Heart left ventricle (tissue), 16 donors: Measurements from ENCODE around the gene SNRPA. TPM values are rescaled to one million over a fixed set of nuclear protein-coding genes. Genes with fewer than 3 reads are reported as not detected.

Experiments used
- ATAC-seq, 4 donors: fragments of 200-7000 bp; cut with Tn5 transposase; one replicate each; pipeline ENCODE4 v1.9.1; 2020 to 2022; ENCODE audit warnings: moderate library complexity in 4 of 4, mild to moderate bottlenecking in 3 of 4, moderate number of reproducible peaks in 1 of 4
- DNase-seq, 5 donors: peaks; one replicate each; pipeline ENCODE4 v3.0.0-alpha.2; 2020
- H3K27ac ChIP-seq, 12 donors: fragments of 200-600 bp; sonication (generic) in 4 of 12; one replicate each; pipeline versions ENCODE4 v1.5.0 to v1.8.0; 2016 to 2022; ENCODE audit warnings: mild to moderate bottlenecking in 2 of 12
- H3K27me3 ChIP-seq, 9 donors: fragments of 200-600 bp; sonication (generic) in 2 of 9; one replicate each; pipeline versions ENCODE4 v1.5.1 to v1.8.0; 2016 to 2022; ENCODE audit warnings: mild to moderate bottlenecking in 3 of 9
- H3K36me3 ChIP-seq, 9 donors: fragments of 200-600 bp; sonication (generic) in 2 of 9; one replicate each; pipeline versions ENCODE4 v1.5.0 to v1.8.0; 2018 to 2022; ENCODE audit warnings: mild to moderate bottlenecking in 2 of 9
- H3K4me1 ChIP-seq, 12 donors: fragments of 200-600 bp; sonication (generic) in 4 of 12; one replicate each; pipeline versions ENCODE4 v1.5.0 to v1.8.0; 2016 to 2022; ENCODE audit warnings: mild to moderate bottlenecking in 3 of 12
- H3K4me3 ChIP-seq, 12 donors: fragments of 200-600 bp; sonication (generic) in 4 of 12; one replicate each; pipeline versions ENCODE4 v1.5.0 to v1.8.0; 2017 to 2022; ENCODE audit warnings: mild to moderate bottlenecking in 9 of 12, moderate library complexity in 4 of 12
- H3K9me3 ChIP-seq, 12 donors: fragments of 200-600 bp; sonication (generic) in 4 of 12; one replicate each; pipeline versions ENCODE4 v1.5.0 to v1.8.0; 2016 to 2022; ENCODE audit warnings: mild to moderate bottlenecking in 1 of 12
- CTCF ChIP-seq, 12 donors: fragments of 200-600 bp; sonication (generic) in 4 of 12; IDR thresholded peaks; one replicate each; pipeline versions ENCODE4 v1.5.0 to v1.8.0; 2018 to 2022; ENCODE audit warnings: antibody characterized with exemption in 12 of 12, mild to moderate bottlenecking in 5 of 12
- POLR2A ChIP-seq, 2 donors: fragments of 450-650 bp; IDR thresholded peaks; one replicate each; pipeline ENCODE4 v1.6.1; 2017; ENCODE audit warnings: antibody characterized with exemption in 2 of 2, mild to moderate bottlenecking in 2 of 2, moderate library complexity in 2 of 2
- whole genome bisulfite sequencing, 4 donors: extraction: QIAGEN DNeasy Blood & Tissue Kit in 2 of 4; methylation state at CpG; one replicate each; pipeline versions ENCODE4 v1.1.5 to v1.1.7; 2013 to 2018; 5-methylcytosine and 5-hydroxymethylcytosine counted together
- intact Hi-C, 10 donors: fragments of 100-400 bp; cut with DNase I; formaldehyde crosslinking; loops; one replicate each; pipeline versions ENCODE4 v1.11.1 to v1.14.2; 2022
- polyA plus RNA-seq, 2 donors: library from polyadenylated mRNA; stranded (reverse); fragments of 200-250 nt; gene quantifications; one replicate each; pipeline ENCODE4 v1.2.3, GENCODE V29; 2013
- total RNA-seq, 9 donors: library from RNA; depleted of rRNA in 2 of 9; stranded (reverse); fragments of >200 nt in 2 of 9; fragmentation: NEBNext Ultra II Directional in 3 of 9; extraction: Animal tissue kit (Norgen Biotek cat#: 25700) in 3 of 9; gene quantifications; one replicate each; pipeline versions ENCODE4 v1.1.0 to v1.2.4, GENCODE V29; 2016 to 2023
- donor health status: ischemic (EF 13 %, LVEDD 7.1; RV severe dilation, severe dysfunction).
- donor health status: healthy with polysubstance abuse.
- donor health status: DM: no; HTN: yes; CAD: no.
- donor health status: DM: no; HTN: no; CAD: no.
- donor health status: ischemic (EF 25% LVEDD 6.9; RV normal size, moderate dysfunction).
- donor health status: ischemic (EF 25% LVEDD 5.7; RV mildly dilated, moderate dysfunction).
- donor health status: healthy.
- donor health status: DM: yes; HTN: yes; CAD: no.
- donor health status: ischemic (EF 35%, LVEDD 5.7; RV mildly dilated, moderate dysfunction).
- donor health status: nonischemic (EF 11% LVEDD 7.7; RV severe dilation, severe dysfunction).
- donor health status: DM: yes; HTN: yes; CAD: no.
- donor health status: PGD.
- donor health status: ischemic (EF 29% LVEDD 5.4; RV normal size, mild dysfunction).
- donor health status: nonischemic (EF 23%, LVEDD 6.1; RV moderate dilation, normal function).

Gene SNRPA
- total and polyA plus RNA-seq, 11 donors: 22.5 to 50.2 (median 31.6) TPM

DNA sequence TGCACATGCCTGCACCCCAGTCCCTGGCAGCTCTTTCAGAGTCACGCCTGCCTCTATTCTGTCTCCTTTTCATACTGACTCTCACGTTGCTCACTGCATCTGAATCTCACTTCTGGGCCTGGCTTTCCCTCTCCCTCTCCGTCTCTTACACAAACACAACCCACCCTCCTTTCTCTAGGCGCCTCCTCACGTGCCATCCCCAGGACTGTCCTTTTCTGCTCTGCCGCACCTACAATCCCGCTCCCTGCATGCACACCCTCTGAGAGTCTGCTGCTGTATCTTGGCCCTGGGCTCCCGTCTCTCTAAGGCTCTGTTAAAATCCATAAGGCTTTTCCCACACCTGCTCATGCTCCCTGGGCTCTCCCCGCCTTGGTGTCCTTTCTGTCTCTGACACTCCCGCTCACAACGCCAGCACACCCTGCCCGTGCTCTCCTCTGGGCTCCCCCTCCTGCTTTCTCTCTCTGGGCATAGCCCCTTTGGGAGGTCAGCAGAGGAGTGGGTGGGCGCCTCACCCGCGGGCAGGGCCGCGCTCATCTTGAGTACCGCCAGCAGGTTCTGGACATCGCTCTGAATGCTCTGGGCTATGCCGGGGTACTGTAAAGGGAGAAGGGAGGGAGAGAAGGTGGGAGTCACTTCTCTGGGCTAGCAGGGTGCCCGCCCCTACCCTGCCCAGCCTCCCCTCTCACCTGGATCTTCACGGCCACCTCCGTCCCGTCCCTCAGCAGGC, 47.8 kb upstream of the SNRPA start:
- intact Hi-C loops: no loop called here
- Histone ChIP-seq H3K27ac (peak overlapping the region in 5 of 12 donors; percentile 34 to 68 (median 50)), H3K4me1 (peaks cover 0 to 29% (median 9%) of the 10 kb centered on the region in 12 donors), H3K36me3 (peaks cover 0 to 90% (median 67%) of the 10 kb centered on the region in 9 donors), H3K27me3 (no peaks in the 10 kb centered on the region), H3K9me3 (no peaks in the 10 kb centered on the region), H3K4me3 (no peak overlapping the region)
- 89 to 92% (median 91%) methylated on average over 23 to 24 of the region's 24 CpGs for WGBS, 4 donors
- ATAC-seq (no peak), DNase-seq (no peak)
- TF ChIP-seq CTCF (IDR thresholded peaks at IDR 0.05) (no peak), POLR2A (IDR thresholded peaks at IDR 0.05) (no peak)

- DNase-seq: no peak
- Histone ChIP-seq H3K4me1 (peaks cover 0 to 29% (median 9%) of the 10 kb centered on the region in 12 donors), H3K27me3 (no peaks in the 10 kb centered on the region), H3K4me3 (no peak overlapping the region), H3K27ac (peak overlapping the region in 10 of 12 donors; percentile 21 to 88 (median 72)), H3K36me3 (peaks cover 0 to 92% (median 77%) of the 10 kb centered on the region in 9 donors), H3K9me3 (no peaks in the 10 kb centered on the region)
- no peak for TF ChIP-seq POLR2A (IDR thresholded peaks at IDR 0.05)
- no peak for TF ChIP-seq CTCF (IDR thresholded peaks at IDR 0.05)
- WGBS, 4 donors: 88 to 92% (median 90%) methylated on average over 17 to 18 of the region's 18 CpGs
- intact Hi-C loops: no loop called here
- ATAC-seq: peak in 1 of 4 donors; percentile 8
These were observed 46.3 kb upstream of the SNRPA start for GRCh38 chr19:40704491-40705361.

DNA sequence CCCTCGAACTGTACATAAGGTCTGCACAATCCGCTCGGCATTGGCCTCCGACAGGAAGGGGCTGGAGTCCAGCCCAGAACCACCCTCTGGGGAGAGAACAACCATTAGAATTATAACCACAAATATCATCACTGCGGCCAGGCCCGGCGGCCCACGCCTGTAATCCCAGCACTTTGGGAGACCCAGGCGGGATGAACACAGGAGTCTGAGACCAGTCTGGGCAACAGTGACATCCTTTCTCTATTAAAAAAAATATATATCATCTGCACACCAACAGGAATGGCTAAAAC, 45.7 kb upstream of the SNRPA start:
- DNase-seq: peak; percentile 60 to 80 (median 71)
- intact Hi-C loops: no loop called here
- no peak for TF ChIP-seq POLR2A (IDR thresholded peaks at IDR 0.05)
- H3K27ac ChIP-seq: peak overlapping the region; percentile 32 to 88 (median 75)
- peak in 3 of 4 donors; percentile 31 to 66 (median 43) for ATAC-seq
- peaks cover 0 to 92% (median 77%) of the 10 kb centered on the region in 9 donors for H3K36me3 ChIP-seq
- H3K27me3 ChIP-seq: no peaks in the 10 kb centered on the region
- no peaks in the 10 kb centered on the region for H3K9me3 ChIP-seq
- 70 to 80% (median 71%) methylated on average over 5 to 9 of the region's 9 CpGs for WGBS, 4 donors
- H3K4me3 ChIP-seq: no peak overlapping the region
- H3K4me1 ChIP-seq: peaks cover 0 to 29% (median 9%) of the 10 kb centered on the region in 12 donors

DNA sequence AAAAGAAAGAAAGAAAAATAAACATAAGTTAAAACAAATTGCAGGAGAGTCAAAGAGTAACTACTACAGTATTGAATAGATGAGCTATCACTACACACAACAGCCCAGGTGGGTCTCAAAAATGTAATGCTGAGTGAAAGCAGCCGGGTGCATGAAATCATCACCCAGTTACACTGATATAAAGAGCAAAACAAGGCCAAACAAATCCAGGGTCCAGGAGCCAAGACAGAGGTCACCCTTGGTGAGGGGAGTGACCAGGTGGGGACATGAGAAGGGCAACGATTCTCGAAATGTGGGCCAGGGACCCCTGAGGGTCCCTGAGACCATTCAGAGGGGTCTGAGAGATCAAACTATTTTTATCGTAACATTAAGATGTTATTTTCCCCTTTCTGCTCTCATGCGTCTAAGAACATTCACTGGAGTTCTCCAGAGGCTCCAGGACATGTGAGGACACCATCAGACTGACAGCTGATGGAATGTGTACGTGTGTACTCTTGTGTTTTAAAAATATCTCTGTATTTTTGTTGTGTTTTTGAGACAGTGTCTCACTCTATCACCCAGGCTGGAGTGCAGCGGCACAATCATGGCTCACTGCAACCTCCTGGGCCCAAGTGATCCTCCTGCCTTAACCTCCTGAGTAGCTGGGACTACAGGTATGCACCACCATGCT, 44.9 kb upstream of the SNRPA start:
- Histone ChIP-seq H3K9me3 (no peaks in the 10 kb centered on the region), H3K4me3 (no peak overlapping the region), H3K36me3 (peaks cover 0 to 92% (median 75%) of the 10 kb centered on the region in 9 donors), H3K27ac (peak overlapping the region; percentile 32 to 88 (median 75)), H3K27me3 (no peaks in the 10 kb centered on the region), H3K4me1 (peaks cover 0 to 29% (median 9%) of the 10 kb centered on the region in 12 donors)
- 42 to 53% (median 46%) methylated on average over 7 of the region's 7 CpGs for WGBS, 4 donors
- ATAC-seq (peak; percentile 49 to 83 (median 77)), DNase-seq (peak in 1 of 5 donors; percentile 39)
- no peak for TF ChIP-seq POLR2A (IDR thresholded peaks at IDR 0.05)
- no peak for TF ChIP-seq CTCF (IDR thresholded peaks at IDR 0.05)
- intact Hi-C loops: no loop called here
